PC-3 (cell line): ENCODE data around the gene CHRND.

Source experiments
- CTCF ChIP-seq: fragments of 300-600 bp; sonication (generic); conservative IDR thresholded peaks from 2 replicates; pipeline ENCODE4 v1.5.1; 2017; ENCODE audit warnings: antibody characterized with exemption, low read depth, mild to moderate bottlenecking, low read length
- EZH2 ChIP-seq: fragments of 300-600 bp; sonication (generic); IDR thresholded peaks from one replicate; pipeline ENCODE4 v1.6.1; 2017; ENCODE audit warnings: antibody characterized with exemption, mild to moderate bottlenecking, low read length; ENCODE audit not compliant: unreplicated experiment
- EZH2phosphoT487 ChIP-seq: fragments of 300-600 bp; sonication (generic); IDR thresholded peaks from 2 replicates; pipeline ENCODE4 v1.6.1; 2018; ENCODE audit warnings: mild to moderate bottlenecking, antibody characterized with exemption, low read length, borderline replicate concordance

- no peak for TF ChIP-seq CTCF
- TF ChIP-seq EZH2phosphoT487: no peak
- no peak for TF ChIP-seq EZH2
Measured at GRCh38 chr2:232563580-232563979, 37.6 kb downstream of the CHRND start.
